Measurements from ENCODE around the gene PRSS50. TPM values are rescaled to one million over a fixed set of nuclear protein-coding genes. Genes with fewer than 3 reads are reported as not detected.

The PRSS50 gene
- total RNA-seq, 1 donor from 2014 or later, result 0.22 TPM

- DNase-seq, result no peak
These were observed 15.5 kb upstream of the PRSS50 start for GRCh38 chr3:46733026-46733800.

GRCh38 chr3:46731795-46732194 is 14.1 kb upstream of the PRSS50 start:
- no peak for DNase-seq
- Histone ChIP-seq H3K27ac (replicated peaks) (no peak overlapping the region), H3K36me3 (no peaks in the 10 kb centered on the region), H3K4me3 (no peak overlapping the region), H3K9me3 (replicated peaks) (no peaks in the 10 kb centered on the region), H3K4me1 (no peaks in the 10 kb centered on the region), H3K27me3 (ENCODE audit: low read depth) (peaks cover 33% of the 10 kb centered on the region)
- no peak for TF ChIP-seq CTCF (IDR thresholded peaks at IDR 0.05; ENCODE audit: borderline replicate concordance)
- intact Hi-C loops (cut with micrococcal nuclease), result no loop called here

More at GRCh38 chr3:46733026-46733800, 15.5 kb upstream of the PRSS50 start:
- no peaks in the 10 kb centered on the region for H3K9me3 ChIP-seq (replicated peaks)
- intact Hi-C loops (cut with micrococcal nuclease), result no loop called here
- H3K27me3 ChIP-seq (ENCODE audit: low read depth), result peaks cover 29% of the 10 kb centered on the region
- H3K4me1 ChIP-seq, result peaks cover 6% of the 10 kb centered on the region
- no peaks in the 10 kb centered on the region for H3K36me3 ChIP-seq
- TF ChIP-seq CTCF (IDR thresholded peaks at IDR 0.05; ENCODE audit: borderline replicate concordance), result no peak
- H3K4me3 ChIP-seq, result no peak overlapping the region
- no peak overlapping the region for H3K27ac ChIP-seq (replicated peaks)

GRCh38 chr3:46730819-46731218 is 13.2 kb upstream of the PRSS50 start:
- TF ChIP-seq CTCF (IDR thresholded peaks at IDR 0.05; ENCODE audit: borderline replicate concordance), result no peak
- Histone ChIP-seq H3K27ac (replicated peaks) (no peak overlapping the region), H3K36me3 (no peaks in the 10 kb centered on the region), H3K27me3 (ENCODE audit: low read depth) (peaks cover 33% of the 10 kb centered on the region), H3K9me3 (replicated peaks) (no peaks in the 10 kb centered on the region), H3K4me3 (no peak overlapping the region), H3K4me1 (no peaks in the 10 kb centered on the region)
- intact Hi-C loops (cut with micrococcal nuclease), result no loop called here
- no peak for DNase-seq

- Histone ChIP-seq H3K9me3 (replicated peaks) (no peaks in the 10 kb centered on the region), H3K36me3 (no peaks in the 10 kb centered on the region), H3K27ac (replicated peaks) (no peak overlapping the region), H3K4me3 (no peak overlapping the region), H3K4me1 (no peaks in the 10 kb centered on the region), H3K27me3 (ENCODE audit: low read depth) (peaks cover 29% of the 10 kb centered on the region)
- intact Hi-C loops (cut with micrococcal nuclease), result no loop called here
- DNase-seq, result no peak
- no peak for TF ChIP-seq CTCF (IDR thresholded peaks at IDR 0.05; ENCODE audit: borderline replicate concordance)
These were observed 11.4 kb upstream of the PRSS50 start for GRCh38 chr3:46729038-46729437.

- TF ChIP-seq CTCF (IDR thresholded peaks at IDR 0.05; ENCODE audit: borderline replicate concordance), result no peak
- Histone ChIP-seq H3K27ac (replicated peaks) (no peak overlapping the region), H3K36me3 (no peaks in the 10 kb centered on the region), H3K9me3 (replicated peaks) (peaks cover 4% of the 10 kb centered on the region), H3K4me1 (no peaks in the 10 kb centered on the region), H3K4me3 (no peak overlapping the region), H3K27me3 (ENCODE audit: low read depth) (peaks cover 32% of the 10 kb centered on the region)
- DNase-seq, result no peak
- intact Hi-C loops (cut with micrococcal nuclease), result no loop called here
These were observed 8.1 kb upstream of the PRSS50 start for GRCh38 chr3:46725621-46726314.

Data from left ventricle myocardium inferior (tissue), 1 donor.